CD4-positive, alpha-beta T cell treated with Interleukin-6 for 4 hours (primary cell): ENCODE measurements around the gene DUSP5.
A peak's percentile ranks its signal among the peaks of the same experiment; 100 is the strongest.

ENCODE experiments used
- DNase-seq: peaks from one replicate; pipeline ENCODE4 v3.0.0-alpha.2; 2020; ENCODE audit warnings: mixed read lengths

The DUSP5 gene

GRCh38 chr10:110483633-110484032, 14.1 kb upstream of the DUSP5 start:
- DNase-seq, result no peak

GRCh38 chr10:110485541-110485940, 12.2 kb upstream of the DUSP5 start:
- DNase-seq, result no peak

- DNase-seq, result no peak
These were observed 10.9 kb upstream of the DUSP5 start for GRCh38 chr10:110486680-110487410.

GRCh38 chr10:110487411-110488331, 10.0 kb upstream of the DUSP5 start:
- DNase-seq, result no peak

GRCh38 chr10:110488332-110488681, 9.4 kb upstream of the DUSP5 start:
- DNase-seq, result no peak

- DNase-seq, result no peak
These were observed 8.8 kb upstream of the DUSP5 start for GRCh38 chr10:110488940-110489339.

- no peak for DNase-seq
These were observed 7.1 kb upstream of the DUSP5 start for GRCh38 chr10:110490640-110491039.

GRCh38 chr10:110491346-110491745, 6.4 kb upstream of the DUSP5 start:
- DNase-seq, result no peak

GRCh38 chr10:110492069-110492822, 5.5 kb upstream of the DUSP5 start:
- DNase-seq, result no peak

- DNase-seq, result no peak
These were observed 3.8 kb upstream of the DUSP5 start for GRCh38 chr10:110493832-110494426.

GRCh38 chr10:110494532-110494931, 3.2 kb upstream of the DUSP5 start:
- no peak for DNase-seq

GRCh38 chr10:110495731-110496552, 1.8 kb upstream of the DUSP5 start:
- peak; percentile 63 for DNase-seq

- no peak for DNase-seq
These were observed 912 bp upstream of the DUSP5 start for GRCh38 chr10:110496553-110497437.

- peak; percentile 69 for DNase-seq
These were observed 627 bp downstream of the DUSP5 start for GRCh38 chr10:110498087-110498981.

- DNase-seq, result peak; percentile 50
These were observed 1.5 kb downstream of the DUSP5 start for GRCh38 chr10:110498982-110499795.

- no peak for DNase-seq
These were observed 2.2 kb downstream of the DUSP5 start for GRCh38 chr10:110499796-110500514.

GRCh38 chr10:110500515-110500905, 2.8 kb downstream of the DUSP5 start:
- no peak for DNase-seq
